Motor neuron (in vitro differentiated cells): ENCODE data around the gene ABHD8. TPM values are rescaled to one million over a fixed set of nuclear protein-coding genes. Genes with fewer than 3 reads are reported as not detected.

Experiments used
- ATAC-seq, 8 experiments: fragments of 200-7000 bp; cut with Tn5 transposase; replicated peaks in 6 of 8; 2 replicates each; pipeline ENCODE4 v1.8.0; 2021; ENCODE audit warnings: mild to moderate bottlenecking in 8 of 8, moderate library complexity in 8 of 8
- H3K27ac ChIP-seq, 2 donors: fragments of 250-450 bp; sonication (Bioruptor Pico); 2 replicates each; pipeline ENCODE4 v1.9.0; 2021; ENCODE audit warnings: antibody characterized with exemption in 2 of 2, mild to moderate bottlenecking in 2 of 2, moderate library complexity in 1 of 2
- H3K4me1 ChIP-seq, 2 donors: fragments of 250-450 bp; sonication (Bioruptor Pico); replicated peaks in 1 of 2; 2 replicates each; pipeline ENCODE4 v1.6.1; 2021; ENCODE audit warnings: antibody characterized with exemption in 2 of 2, mild to moderate bottlenecking in 2 of 2, moderate library complexity in 1 of 2
- H3K4me3 ChIP-seq, 5 donors: fragments of 250-450 bp; sonication (Bioruptor Pico); 2 replicates each; pipeline ENCODE4 v1.9.0; 2021; ENCODE audit warnings: antibody characterized with exemption in 5 of 5, mild to moderate bottlenecking in 5 of 5, moderate library complexity in 4 of 5
- WGBS, 10 experiments: fragments of 450-650 bp; shearing (Covaris generic); methylation state at CpG; one replicate each; pipeline ENCODE4 v1.0.0; 2022; 5-methylcytosine and 5-hydroxymethylcytosine counted together
- in situ Hi-C, 9 experiments: fragments of 400-800 bp; cut with MboI; loops; one replicate each; pipeline ENCODE4 v1.15.0; 2021; ENCODE audit warnings: low sequenced_read_pairs in 9 of 9, low pct_unique_long_range_greater_than_20kb in 2 of 9; ENCODE audit not compliant: unreplicated experiment in 9 of 9
- total RNA-seq, 8 experiments: library from RNA; unstranded; fragments of 300-600 nt; gene quantifications; 2 replicates each; pipeline versions ENCODE4 v1.2.3 to v1.2.4, GENCODE V29; 2022

The ABHD8 gene
- total RNA-seq, 8 experiments from 2014 or later, result 6.2 to 16.2 (median 8.2) TPM

- 64 to 100% (median 84%) methylated on average over 4 to 10 of the region's 51 CpGs; no CpG with 5 or more reads in 5 of the 10 experiments for WGBS, 10 experiments
- H3K27ac ChIP-seq, result no peak overlapping the region
- ATAC-seq, result no peak
- H3K4me3 ChIP-seq, result no peak overlapping the region
- in situ Hi-C loops, result no loop called here
- peaks cover 7 to 18% of the 10 kb centered on the region in 2 donors for H3K4me1 ChIP-seq
Measured at GRCh38 chr19:17329366-17330261, 26.4 kb upstream of the ABHD8 start.

GRCh38 chr19:17328517-17329365, 25.5 kb upstream of the ABHD8 start:
- 20 to 40% methylated on average over 2 to 8 of the region's 94 CpGs; no CpG with 5 or more reads in 8 of the 10 experiments for WGBS, 10 experiments
- Histone ChIP-seq H3K27ac (peak overlapping the region in 1 of 2 donors; percentile 7), H3K4me3 (peak overlapping the region in 2 of 5 donors; percentile 13 to 16), H3K4me1 (peaks cover 6 to 15% of the 10 kb centered on the region in 2 donors)
- no peak for ATAC-seq
- in situ Hi-C loops, result no loop called here

GRCh38 chr19:17327654-17328516, 24.7 kb upstream of the ABHD8 start:
- H3K27ac ChIP-seq, result peak overlapping the region in 1 of 2 donors; percentile 7
- H3K4me3 ChIP-seq, result peak overlapping the region in 2 of 5 donors; percentile 13 to 16
- peak in 5 of 8 experiments; percentile 31 to 63 (median 43) for ATAC-seq
- in situ Hi-C loops, result no loop called here
- H3K4me1 ChIP-seq, result peaks cover 4 to 13% of the 10 kb centered on the region in 2 donors
- 41 to 97% (median 74%) methylated on average over 3 to 18 of the region's 64 CpGs; no CpG with 5 or more reads in 6 of the 10 experiments for WGBS, 10 experiments

- Histone ChIP-seq H3K4me1 (peaks cover 4 to 13% of the 10 kb centered on the region in 2 donors), H3K4me3 (peak overlapping the region in 1 of 5 donors; percentile 4), H3K27ac (peak overlapping the region in 1 of 2 donors; percentile 4)
- ATAC-seq, result no peak
- WGBS, 10 experiments, result 47 to 100% (median 89%) methylated on average over 1 to 4 of the region's 27 CpGs; no CpG with 5 or more reads in 4 of the 10 experiments
- in situ Hi-C loops, result no loop called here
Measured at GRCh38 chr19:17327068-17327653, 23.9 kb upstream of the ABHD8 start.

- 74 to 100% (median 80%) methylated on average over 1 to 8 of the region's 11 CpGs; no CpG with 5 or more reads in 3 of the 10 experiments for whole genome bisulfite sequencing, 10 experiments
Measured at GRCh38 chr19:17326595-17326966, 23.4 kb upstream of the ABHD8 start.

GRCh38 chr19:17325881-17326594, 22.8 kb upstream of the ABHD8 start:
- Histone ChIP-seq H3K27ac (no peak overlapping the region), H3K4me3 (no peak overlapping the region), H3K4me1 (peaks cover 4 to 13% of the 10 kb centered on the region in 2 donors)
- WGBS, 10 experiments, result 40 to 100% (median 94%) methylated on average over 1 to 15 of the region's 17 CpGs; no CpG with 5 or more reads in 1 of the 10 experiments
- ATAC-seq, result no peak
- in situ Hi-C loops, result no loop called here

More at GRCh38 chr19:17326595-17326966, 23.4 kb upstream of the ABHD8 start:
- ATAC-seq, result no peak
- no peak overlapping the region for H3K4me3 ChIP-seq
- peaks cover 4 to 13% of the 10 kb centered on the region in 2 donors for H3K4me1 ChIP-seq
- in situ Hi-C loops, result no loop called here
- no peak overlapping the region for H3K27ac ChIP-seq

GRCh38 chr19:17325133-17325532, 21.9 kb upstream of the ABHD8 start:
- no peak for ATAC-seq
- H3K27ac ChIP-seq, result no peak overlapping the region
- H3K4me3 ChIP-seq, result no peak overlapping the region
- in situ Hi-C loops, result no loop called here
- 94 to 98% (median 96%) methylated on average over 5 to 10 of the region's 20 CpGs; no CpG with 5 or more reads in 7 of the 10 experiments for WGBS, 10 experiments
- H3K4me1 ChIP-seq, result peaks cover 4 to 13% of the 10 kb centered on the region in 2 donors

GRCh38 chr19:17324357-17325114, 21.3 kb upstream of the ABHD8 start:
- ATAC-seq, result no peak
- Histone ChIP-seq H3K27ac (no peak overlapping the region), H3K4me3 (no peak overlapping the region), H3K4me1 (peaks cover 4 to 13% of the 10 kb centered on the region in 2 donors)
- in situ Hi-C loops, result no loop called here
- 87% methylated on average over 7 of the region's 28 CpGs; no CpG with 5 or more reads in 9 of the 10 experiments for WGBS, 10 experiments

- in situ Hi-C loops, result no loop called here
- WGBS, 10 experiments, result no CpG with 5 or more reads among the region's 7 CpGs
- ATAC-seq, result peak in 3 of 8 experiments; percentile 14 to 40 (median 28)
- Histone ChIP-seq H3K4me3 (no peak overlapping the region), H3K4me1 (peaks cover 2 to 10% of the 10 kb centered on the region in 2 donors), H3K27ac (no peak overlapping the region)
Measured at GRCh38 chr19:17323964-17324332, 20.7 kb upstream of the ABHD8 start.

GRCh38 chr19:17323300-17323963, 20.2 kb upstream of the ABHD8 start:
- ATAC-seq, result peak in 4 of 8 experiments; percentile 1 to 20 (median 9)
- Histone ChIP-seq H3K4me1 (peaks cover 0 to 6% of the 10 kb centered on the region in 2 donors), H3K27ac (no peak overlapping the region), H3K4me3 (no peak overlapping the region)
- in situ Hi-C loops, result no loop called here
- WGBS, 10 experiments, result 0 to 100% (median 84%) methylated on average over 1 to 3 of the region's 56 CpGs; no CpG with 5 or more reads in 6 of the 10 experiments
